MCF 10A (cell line): ENCODE results near the gene PLAC8L1. TPM values are rescaled to one million over a fixed set of nuclear protein-coding genes. Genes with fewer than 3 reads are reported as not detected.
A peak's percentile ranks its signal among the peaks of the same experiment; 100 is the strongest.

ENCODE experiments used
- BruUV-seq: library from RNA; stranded (reverse); fragments of 400-500 nt; replicated peaks from 2 replicates; lab custom pipeline; 2021; lab: Mats Ljungman, UMichigan
- CTCF ChIA-PET: fragments of 300-600 bp; sonication (Branson Sonifier 250); formaldehyde crosslinking; extraction: SDS; loops from one replicate; lab custom pipeline; 2021; ENCODE audit warnings: antibody characterized with exemption, inconsistent platforms; lab: Yijun Ruan, JAX
- POLR2A ChIA-PET: fragments of 300-600, 350-650 bp; sonication (Branson Sonifier 250); formaldehyde crosslinking; extraction: SDS; loops from one replicate; lab custom pipeline; 2020; ENCODE audit warnings: antibody characterized with exemption, inconsistent platforms; lab: Yijun Ruan, JAX
- DNase-seq: peaks from one replicate; pipeline ENCODE4 v3.0.0-alpha.2; 2018; ENCODE audit not compliant: unreplicated experiment
- H3K27ac Mint-ChIP-seq: one replicate; pipeline ENCODE4 v1.8.0; 2022; ENCODE audit warnings: mild to moderate bottlenecking, low read depth, mixed read lengths; ENCODE audit not compliant: unreplicated experiment
- H3K27me3 Mint-ChIP-seq: one replicate; pipeline ENCODE4 v1.8.0; 2022; ENCODE audit warnings: mixed read lengths; ENCODE audit not compliant: insufficient read depth, unreplicated experiment
- H3K36me3 Mint-ChIP-seq: one replicate; pipeline ENCODE4 v1.8.0; 2022; ENCODE audit warnings: mild to moderate bottlenecking, moderate library complexity, mixed read lengths; ENCODE audit not compliant: insufficient read depth, unreplicated experiment
- H3K4me1 Mint-ChIP-seq: one replicate; pipeline ENCODE4 v1.8.0; 2022; ENCODE audit warnings: mixed read lengths; ENCODE audit not compliant: insufficient read depth, unreplicated experiment
- H3K4me3 Mint-ChIP-seq: one replicate; pipeline ENCODE4 v1.8.0; 2022; ENCODE audit warnings: mild to moderate bottlenecking, moderate library complexity, mixed read lengths; ENCODE audit not compliant: unreplicated experiment
- H3K9me3 Mint-ChIP-seq: one replicate; pipeline ENCODE4 v1.8.0; 2022; ENCODE audit warnings: mixed read lengths; ENCODE audit not compliant: unreplicated experiment
- intact Hi-C: fragments of 100-400 bp; cut with micrococcal nuclease; formaldehyde crosslinking; loops from 2 replicates; pipeline ENCODE4 v1.14.1; 2022
- total RNA-seq: library from RNA; stranded (reverse); gene quantifications from 2 replicates; pipeline ENCODE4 v1.2.3, GENCODE V29; 2022
- TF ChIP-seq, protein P1 (sequence below): fragments of 200-600 bp; IDR thresholded peaks from one replicate; pipeline ENCODE4 v1.8.0; 2022; ENCODE audit warnings: antibody characterized with exemption, mild to moderate bottlenecking; ENCODE audit not compliant: unreplicated experiment

Gene PLAC8L1
- total RNA-seq, 1 experiment from 2014 or later = 2.5 TPM

DNA sequence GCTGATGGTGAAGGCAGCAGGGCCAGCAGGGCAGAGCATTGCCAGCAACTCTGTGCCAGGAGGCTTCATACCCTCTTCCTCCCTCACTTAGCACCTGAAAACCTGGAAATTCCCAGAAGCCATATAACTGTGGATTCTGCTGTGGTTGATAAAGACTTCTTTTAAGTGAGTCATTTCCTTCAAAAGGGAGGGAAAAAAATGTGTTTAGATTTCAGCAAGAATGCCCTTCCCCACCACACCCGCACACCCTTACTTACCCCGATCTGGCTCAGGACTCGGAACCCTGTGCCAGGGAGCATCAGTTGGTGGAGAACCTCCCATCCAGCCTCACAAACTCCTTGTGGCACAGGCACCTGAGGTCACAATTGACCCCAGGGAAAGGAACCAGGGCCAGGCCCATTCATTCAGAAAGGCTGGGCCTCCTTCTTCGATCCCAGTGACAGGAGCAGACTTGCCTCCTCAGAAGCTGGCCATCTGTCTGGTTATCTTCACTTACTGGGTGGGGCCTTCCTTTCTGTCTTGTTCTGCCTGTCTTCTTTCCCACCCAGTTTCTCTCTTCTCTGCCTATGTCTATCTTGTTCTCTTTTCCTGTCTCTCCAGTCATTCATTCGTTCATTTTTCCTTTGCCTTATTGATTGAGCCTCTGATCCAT lies 62.6 kb downstream of the PLAC8L1 start:
- peaks cover 7% of the 10 kb centered on the region for H3K36me3 Mint-ChIP-seq
- intact Hi-C loops = loop anchor here (2.0 kb wide), 1 partner anchor 104 kb away; no protein-coding TSS in a partner anchor
- H3K4me3 Mint-ChIP-seq = peak overlapping the region; percentile 12
- POLR2A ChIA-PET = interaction anchor here (0.9 to 7.4 kb wide), 7 partner anchors 11 to 120 kb away, joined by 3 to 112 read pairs (median 6); partner anchors contain the start of gene SH3RF2
- H3K27ac Mint-ChIP-seq = peak overlapping the region; percentile 88
- no peaks in the 10 kb centered on the region for H3K27me3 Mint-ChIP-seq
- CTCF ChIA-PET = interaction anchor here (0.5 to 3.1 kb wide), 12 partner anchors 44 to 1873 kb away, joined by 3 to 29 read pairs (median 4); partner anchors contain the start of gene PRELID2
- H3K4me1 Mint-ChIP-seq = peaks cover 62% of the 10 kb centered on the region
- H3K9me3 Mint-ChIP-seq = peaks cover 7% of the 10 kb centered on the region
- TSS peak; percentile 22 for BruUV-seq
- DNase-seq = peak; percentile 95
- TF ChIP-seq, protein P1, sequence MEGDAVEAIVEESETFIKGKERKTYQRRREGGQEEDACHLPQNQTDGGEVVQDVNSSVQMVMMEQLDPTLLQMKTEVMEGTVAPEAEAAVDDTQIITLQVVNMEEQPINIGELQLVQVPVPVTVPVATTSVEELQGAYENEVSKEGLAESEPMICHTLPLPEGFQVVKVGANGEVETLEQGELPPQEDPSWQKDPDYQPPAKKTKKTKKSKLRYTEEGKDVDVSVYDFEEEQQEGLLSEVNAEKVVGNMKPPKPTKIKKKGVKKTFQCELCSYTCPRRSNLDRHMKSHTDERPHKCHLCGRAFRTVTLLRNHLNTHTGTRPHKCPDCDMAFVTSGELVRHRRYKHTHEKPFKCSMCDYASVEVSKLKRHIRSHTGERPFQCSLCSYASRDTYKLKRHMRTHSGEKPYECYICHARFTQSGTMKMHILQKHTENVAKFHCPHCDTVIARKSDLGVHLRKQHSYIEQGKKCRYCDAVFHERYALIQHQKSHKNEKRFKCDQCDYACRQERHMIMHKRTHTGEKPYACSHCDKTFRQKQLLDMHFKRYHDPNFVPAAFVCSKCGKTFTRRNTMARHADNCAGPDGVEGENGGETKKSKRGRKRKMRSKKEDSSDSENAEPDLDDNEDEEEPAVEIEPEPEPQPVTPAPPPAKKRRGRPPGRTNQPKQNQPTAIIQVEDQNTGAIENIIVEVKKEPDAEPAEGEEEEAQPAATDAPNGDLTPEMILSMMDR = no peak

DNA sequence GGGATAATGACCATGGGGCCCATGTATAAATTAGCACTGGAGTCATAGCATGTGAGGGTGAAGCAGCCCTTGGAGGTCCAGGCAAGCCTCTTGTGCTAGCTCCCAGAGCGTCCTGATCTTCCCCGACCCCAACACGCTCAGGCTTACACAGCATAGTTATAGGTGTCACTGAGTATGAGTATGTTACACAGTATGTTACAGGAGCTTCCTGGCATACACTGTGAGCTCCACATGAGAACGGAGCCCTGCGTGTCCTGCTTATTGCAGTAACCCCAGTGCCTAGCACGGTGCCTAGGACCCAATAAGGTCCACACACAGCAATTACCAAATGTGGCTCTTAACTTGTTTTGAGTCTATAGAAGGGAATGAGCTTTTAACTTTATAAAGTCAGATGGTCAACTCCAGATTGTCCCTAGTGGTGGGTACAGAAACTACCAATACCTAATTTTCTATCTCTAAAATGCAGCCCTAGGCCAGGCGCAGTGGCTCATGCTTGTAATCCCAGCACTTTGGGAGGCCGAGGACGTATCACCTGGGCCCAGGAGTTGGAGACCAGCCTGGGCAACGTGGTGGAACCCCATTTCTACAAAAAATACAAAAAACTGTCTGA lies 64.1 kb downstream of the PLAC8L1 start:
- TF ChIP-seq, protein P1 = no peak
- Mint-ChIP-seq H3K4me1 (peaks cover 53% of the 10 kb centered on the region), H3K4me3 (no peak overlapping the region), H3K27me3 (no peaks in the 10 kb centered on the region), H3K36me3 (peaks cover 6% of the 10 kb centered on the region), H3K9me3 (peaks cover 7% of the 10 kb centered on the region), H3K27ac (peak overlapping the region; percentile 62)
- DNase-seq = peak; percentile 34
- intact Hi-C loops = no loop called here
- ChIA-PET POLR2A (interaction anchor here (0.5 to 7.4 kb wide), 12 partner anchors 9 to 240 kb away, joined by 3 to 112 read pairs (median 6); partner anchors contain the start of genes PRELID2 and SH3RF2), CTCF (interaction anchor here (0.6 to 3.1 kb wide), 27 partner anchors 9 to 1848 kb away, joined by 3 to 35 read pairs (median 4); partner anchors contain the start of gene PRELID2)
- BruUV-seq = no TSS peak

DNA sequence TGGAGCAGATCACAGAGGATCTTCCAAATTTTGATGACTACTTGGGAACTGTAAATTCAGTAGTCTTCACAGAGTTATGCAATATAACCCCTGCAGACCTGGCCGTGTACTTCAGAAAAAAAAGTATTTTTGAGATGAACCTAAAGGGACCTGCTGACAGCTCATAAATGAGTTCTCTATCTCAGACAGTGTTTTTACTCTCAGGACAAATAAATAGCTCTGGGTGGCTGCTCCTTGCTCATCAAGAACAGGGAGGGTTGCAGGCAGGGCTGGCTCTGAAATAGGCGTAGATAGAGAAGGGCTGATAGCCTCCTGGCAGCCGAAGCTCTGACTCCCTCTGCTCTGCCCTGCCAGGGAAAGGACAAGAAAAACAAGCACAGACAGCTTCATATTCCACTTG lies 64.8 kb downstream of the PLAC8L1 start:
- CTCF ChIA-PET = interaction anchor here (0.6 to 3.1 kb wide), 25 partner anchors 8 to 1851 kb away, joined by 3 to 35 read pairs (median 5); partner anchors contain the start of gene PRELID2
- Mint-ChIP-seq H3K9me3 (peaks cover 7% of the 10 kb centered on the region), H3K27me3 (no peaks in the 10 kb centered on the region), H3K4me1 (peaks cover 53% of the 10 kb centered on the region), H3K4me3 (no peak overlapping the region), H3K27ac (peak overlapping the region; percentile 62), H3K36me3 (peaks cover 6% of the 10 kb centered on the region)
- no TSS peak for BruUV-seq
- intact Hi-C loops = no loop called here
- DNase-seq = no peak
- TF ChIP-seq, protein P1 = no peak
- POLR2A ChIA-PET = interaction anchor here (0.5 to 7.4 kb wide), 10 partner anchors 9 to 239 kb away, joined by 3 to 112 read pairs (median 6); partner anchors contain the start of gene SH3RF2

DNA sequence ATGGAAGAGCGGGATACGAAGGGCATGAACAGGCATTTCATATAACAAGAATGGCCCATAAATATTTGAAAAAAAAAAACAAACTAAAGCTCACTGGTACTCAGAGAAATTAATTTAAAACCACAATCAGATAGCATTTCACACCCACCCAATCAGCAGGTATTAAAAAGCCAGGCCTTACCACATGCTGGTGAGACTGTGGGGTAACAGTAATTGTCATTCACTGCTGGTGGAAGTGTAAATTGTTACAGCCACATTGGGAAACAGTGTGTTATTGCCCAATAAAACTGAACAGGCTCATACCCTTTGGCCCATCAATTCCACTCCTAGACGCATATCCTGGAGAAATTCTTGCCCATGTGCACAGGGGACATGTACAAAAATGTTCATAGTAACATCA lies 66.0 kb downstream of the PLAC8L1 start:
- no TSS peak for BruUV-seq
- intact Hi-C loops = no loop called here
- DNase-seq = peak; percentile 42
- ChIA-PET CTCF (interaction anchor here (0.6 to 3.1 kb wide), 8 partner anchors 11 to 1878 kb away, joined by 3 to 35 read pairs (median 6); no protein-coding TSS in a partner anchor), POLR2A (interaction anchor here (0.6 to 7.4 kb wide), 3 partner anchors 12 to 1941 kb away, joined by 3 to 112 read pairs (median 8); partner anchors contain the start of gene SH3RF2)
- Mint-ChIP-seq H3K4me3 (no peak overlapping the region), H3K27ac (no peak overlapping the region), H3K27me3 (no peaks in the 10 kb centered on the region), H3K9me3 (peaks cover 3% of the 10 kb centered on the region), H3K36me3 (peaks cover 5% of the 10 kb centered on the region), H3K4me1 (peaks cover 49% of the 10 kb centered on the region)
- TF ChIP-seq, protein P1 = no peak
